ENCODE data around the gene DLGAP4.
"Not testable (repeated sequence)": the region's sequence is repeated elsewhere in the genome, so short reads cannot be mapped to it uniquely, and the experiment has no call there.

DLGAP4 gene

GRCh38 chr20:36501367-36502006 is 195.3 kb downstream of the DLGAP4 start:
- DNase-seq, result no peak

GRCh38 chr20:36504295-36504694 is 198.2 kb downstream of the DLGAP4 start:
- DNase-seq, result no peak

GRCh38 chr20:36506253-36506652 is 200.1 kb downstream of the DLGAP4 start:
- no peak for DNase-seq

- no peak for DNase-seq
Observed at GRCh38 chr20:36507746-36508145, 201.6 kb downstream of the DLGAP4 start.

GRCh38 chr20:36519012-36519719 is 213.0 kb downstream of the DLGAP4 start:
- DNase-seq, result no peak

GRCh38 chr20:36519944-36520343 is 213.8 kb downstream of the DLGAP4 start:
- DNase-seq, result no peak

GRCh38 chr20:36521526-36521925 is 215.4 kb downstream of the DLGAP4 start:
- no peak for DNase-seq

GRCh38 chr20:36522412-36522811 is 216.3 kb downstream of the DLGAP4 start:
- not testable (repeated sequence) for DNase-seq

GRCh38 chr20:36523341-36523740 is 217.2 kb downstream of the DLGAP4 start:
- DNase-seq, result no peak

GRCh38 chr20:36525620-36526365 is 219.7 kb downstream of the DLGAP4 start:
- no peak for DNase-seq

GRCh38 chr20:36526521-36527011 is 220.4 kb downstream of the DLGAP4 start:
- DNase-seq, result no peak

- DNase-seq, result no peak
Observed at GRCh38 chr20:36527331-36528125, 221.4 kb downstream of the DLGAP4 start.

GRCh38 chr20:36528176-36528874 is 222.2 kb downstream of the DLGAP4 start:
- no peak for DNase-seq

GRCh38 chr20:36528875-36529417 is 222.8 kb downstream of the DLGAP4 start:
- no peak for DNase-seq

GRCh38 chr20:36532388-36532787 is 226.2 kb downstream of the DLGAP4 start:
- no peak for DNase-seq

- no peak for DNase-seq
Observed at GRCh38 chr20:36532822-36533221, 226.7 kb downstream of the DLGAP4 start.

- no peak for DNase-seq
Observed at GRCh38 chr20:36538026-36538722, 232.0 kb downstream of the DLGAP4 start.

- no peak for DNase-seq
Observed at GRCh38 chr20:36540551-36541211, 234.5 kb downstream of the DLGAP4 start.

- DNase-seq, result no peak
Observed at GRCh38 chr20:36541227-36541767, 235.2 kb downstream of the DLGAP4 start, which contains the start of gene MYL9. Gene MYL9, plus strand, starts transcription at chr20:36541519. Its CDS starts 3,366 bp downstream, at chr20:36544885.

- DNase-seq, result no peak
Observed at GRCh38 chr20:36541768-36542488, 235.8 kb downstream of the DLGAP4 start.

All from NK-92 treated with Interleukin-12 subunit alpha and Interleukin-12 subunit beta, amount 100 ng/mL, for 24 hours (cell line).